Non-pigmented ciliary epithelial cell (primary cell): ENCODE results near the gene LRP6.
"Not testable (repeated sequence)": the region's sequence is repeated elsewhere in the genome, so short reads cannot be mapped to it uniquely, and the experiment has no call there.

ENCODE experiments used
- DNase-seq: peaks from one replicate; pipeline ENCODE4 v3.0.0-alpha.2; 2010; ENCODE audit warnings: low read depth

LRP6 gene

DNA sequence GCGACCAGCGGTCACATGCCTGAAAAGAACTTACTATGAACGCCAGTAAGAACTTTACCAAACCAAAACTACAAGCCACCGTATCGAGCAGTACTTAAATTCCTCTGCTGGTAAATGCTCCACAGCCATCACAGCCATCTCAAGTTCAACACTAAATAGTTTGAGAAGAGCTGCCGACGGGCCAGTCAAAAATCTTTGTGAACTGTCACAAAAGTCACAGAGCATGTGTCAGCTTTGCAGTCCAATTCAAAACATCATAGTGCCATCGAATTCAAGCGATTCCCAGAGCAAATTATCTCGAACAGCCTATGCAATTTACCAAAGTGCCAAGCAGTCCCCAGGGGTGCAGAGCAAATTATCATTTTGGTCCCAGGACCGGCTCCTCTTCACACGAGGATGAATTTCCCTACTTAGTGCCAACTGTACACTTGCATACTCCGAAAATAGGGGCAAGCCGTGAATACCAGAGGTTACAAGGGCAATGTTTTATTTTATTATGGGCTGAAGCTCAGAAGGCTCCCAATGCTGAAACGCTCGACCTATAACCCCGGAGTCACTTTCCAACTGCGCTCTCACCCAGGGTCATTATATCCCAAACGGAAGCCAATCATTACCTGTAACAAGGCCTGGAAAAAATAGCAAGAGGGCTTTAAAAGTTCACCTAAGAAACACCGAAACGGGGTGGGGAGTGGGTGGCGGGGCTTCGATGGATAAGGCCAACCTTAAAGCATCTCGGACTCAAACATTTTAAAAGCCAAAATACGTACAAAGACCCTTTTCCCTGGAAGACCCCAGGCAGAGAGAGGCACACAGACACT is 1.1 kb downstream of the LRP6 start:
- DNase-seq, result no peak

GRCh38 chr12:12265035-12265434 is 1.8 kb downstream of the LRP6 start:
- DNase-seq, result no peak

DNA sequence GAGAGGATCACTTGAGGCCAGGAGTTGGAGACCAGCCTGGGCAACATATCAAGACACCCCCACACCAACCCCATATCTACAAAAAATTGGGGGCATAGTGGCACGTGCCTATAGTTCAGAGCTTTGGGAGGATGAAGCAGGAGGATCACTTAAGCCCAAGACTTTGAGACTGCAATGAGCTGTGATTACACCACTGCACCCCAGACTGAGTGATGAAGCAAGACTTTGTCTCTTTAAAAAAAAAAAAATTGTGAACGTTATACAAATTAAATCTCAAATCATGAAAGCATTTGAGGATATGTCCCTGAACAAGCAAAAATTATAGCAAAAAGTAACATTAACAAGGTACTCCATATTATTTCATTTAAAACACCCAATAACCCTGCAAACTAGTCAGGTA is 2.9 kb downstream of the LRP6 start:
- no peak for DNase-seq

- DNase-seq, result not testable (repeated sequence)
Measured at GRCh38 chr12:12256291-12256757, 10.5 kb downstream of the LRP6 start.

- DNase-seq, result no peak
Measured at GRCh38 chr12:12254553-12254952, 12.3 kb downstream of the LRP6 start.

GRCh38 chr12:12249216-12250050 is 17.4 kb downstream of the LRP6 start:
- no peak for DNase-seq

GRCh38 chr12:12247584-12247983 is 19.3 kb downstream of the LRP6 start:
- DNase-seq, result no peak

DNA sequence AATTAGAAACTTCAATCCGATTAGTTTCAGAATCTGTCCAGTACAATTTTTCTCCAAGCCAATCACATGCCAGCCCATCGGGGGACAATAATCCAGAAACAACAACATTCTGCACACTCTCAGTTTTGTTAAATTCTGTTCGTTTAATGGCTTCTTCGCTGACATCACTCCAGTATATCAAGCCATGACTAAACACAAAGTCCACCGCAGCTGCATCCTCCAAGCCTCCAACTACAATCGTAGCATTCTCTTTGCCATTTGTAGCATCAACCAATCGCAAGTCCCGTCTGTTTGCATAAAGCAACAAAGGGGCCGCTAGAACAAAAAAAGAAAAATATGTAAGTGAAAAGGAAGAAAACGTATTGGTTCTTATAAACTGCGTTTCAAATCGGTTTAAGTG is 22.5 kb downstream of the LRP6 start:
- no peak for DNase-seq

- DNase-seq, result peak; percentile 26
Measured at GRCh38 chr12:12240662-12241340, 26.0 kb downstream of the LRP6 start.

- no peak for DNase-seq
Measured at GRCh38 chr12:12239127-12239526, 27.7 kb downstream of the LRP6 start.

DNA sequence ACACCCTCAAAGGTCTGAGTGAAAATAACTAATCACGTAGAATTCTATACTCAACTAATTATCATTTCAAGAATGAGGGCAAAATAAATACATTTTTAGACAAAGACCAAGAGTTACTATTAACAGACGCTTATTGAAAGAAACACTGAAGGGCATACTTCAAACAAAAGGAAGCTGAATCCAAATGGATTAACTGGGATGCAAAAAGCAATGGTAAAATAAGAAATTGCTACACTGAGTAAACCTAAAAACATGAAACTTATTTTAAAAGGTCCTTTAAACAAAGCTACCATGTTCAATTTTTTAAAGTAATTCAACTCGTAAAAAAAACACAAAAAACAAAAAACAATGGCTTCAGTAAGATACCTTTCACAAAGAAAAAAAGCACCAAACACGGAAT is 28.2 kb downstream of the LRP6 start:
- no peak for DNase-seq

DNA sequence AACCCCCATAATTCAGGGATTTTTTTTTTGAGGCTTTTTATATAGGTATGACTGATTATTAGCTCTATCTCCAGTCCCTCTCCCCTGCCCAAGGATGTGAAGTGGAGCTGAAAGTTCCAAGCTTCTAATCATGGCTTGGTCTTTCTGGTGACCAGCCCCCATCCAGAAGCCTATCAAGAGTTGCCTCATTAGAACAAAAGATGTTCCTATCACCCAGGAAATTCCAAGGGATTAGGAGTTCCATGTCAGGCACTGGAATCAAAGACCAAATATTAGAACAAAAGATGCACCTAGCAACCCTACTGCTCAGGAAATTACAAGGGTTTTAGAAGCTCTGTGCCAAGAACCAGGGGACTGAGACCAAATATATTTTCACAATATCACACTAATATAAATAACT is 29.9 kb downstream of the LRP6 start:
- DNase-seq, result no peak

DNA sequence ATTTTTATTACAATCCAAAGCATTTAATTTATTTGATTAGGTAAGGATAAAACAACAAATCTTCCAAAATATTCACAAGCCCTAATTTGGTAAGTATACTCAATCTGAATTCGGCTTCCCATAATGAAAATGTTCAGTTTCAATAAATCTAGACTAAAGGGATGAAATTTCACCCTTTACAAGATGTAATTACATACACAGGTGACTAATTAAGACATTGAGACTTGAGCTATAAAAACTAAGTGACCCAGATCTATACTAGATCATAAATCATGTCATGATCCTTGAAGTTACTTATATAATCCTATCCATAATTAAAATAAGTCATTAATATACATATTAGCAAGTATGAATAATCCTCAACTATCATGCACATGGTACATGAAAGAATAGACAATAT is 36.6 kb downstream of the LRP6 start:
- DNase-seq, result no peak

DNA sequence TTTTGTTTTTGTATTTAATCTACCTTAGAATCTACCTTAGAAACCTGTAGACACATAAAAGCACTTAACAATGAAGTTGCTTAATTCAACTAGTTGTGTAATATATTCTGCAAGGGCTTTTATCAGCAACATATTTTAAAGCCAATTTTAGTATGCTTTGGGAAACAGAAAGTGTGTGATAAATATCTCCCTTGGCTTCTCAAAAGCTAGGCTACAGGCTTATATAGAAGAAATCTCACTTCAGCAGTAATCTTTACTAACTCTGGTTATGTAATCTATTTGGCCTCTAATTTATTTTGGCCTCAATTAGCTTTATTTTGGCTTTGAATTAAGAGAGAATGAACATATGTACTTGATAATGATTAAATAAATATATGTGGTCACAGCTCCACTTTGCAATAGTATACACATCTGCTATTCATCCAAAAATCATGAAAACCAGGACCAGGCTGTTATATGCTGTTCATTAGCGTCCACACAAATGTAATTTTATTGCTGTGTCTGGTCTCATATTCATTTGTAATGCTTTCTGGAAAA is 37.2 kb downstream of the LRP6 start:
- no peak for DNase-seq

DNA sequence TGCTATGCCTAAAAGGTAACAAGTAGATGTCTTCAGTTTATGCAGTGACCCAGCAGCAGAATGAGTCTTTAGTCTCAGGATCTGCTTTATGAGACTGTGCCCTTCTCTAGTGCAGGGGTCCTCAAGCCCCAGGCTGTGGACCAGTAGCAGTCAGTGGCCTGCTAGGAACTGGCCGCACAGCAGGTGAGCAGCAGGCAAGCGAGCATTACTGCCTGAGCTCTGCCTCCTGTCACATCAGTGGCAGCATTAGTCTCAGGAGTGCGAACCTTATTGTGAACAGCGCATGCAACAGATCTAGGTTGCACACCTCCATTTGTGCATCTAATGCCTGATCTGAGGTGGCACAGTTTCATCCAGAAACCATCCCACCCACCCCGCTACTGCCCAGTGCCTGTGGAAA is 38.4 kb downstream of the LRP6 start:
- DNase-seq, result no peak

DNA sequence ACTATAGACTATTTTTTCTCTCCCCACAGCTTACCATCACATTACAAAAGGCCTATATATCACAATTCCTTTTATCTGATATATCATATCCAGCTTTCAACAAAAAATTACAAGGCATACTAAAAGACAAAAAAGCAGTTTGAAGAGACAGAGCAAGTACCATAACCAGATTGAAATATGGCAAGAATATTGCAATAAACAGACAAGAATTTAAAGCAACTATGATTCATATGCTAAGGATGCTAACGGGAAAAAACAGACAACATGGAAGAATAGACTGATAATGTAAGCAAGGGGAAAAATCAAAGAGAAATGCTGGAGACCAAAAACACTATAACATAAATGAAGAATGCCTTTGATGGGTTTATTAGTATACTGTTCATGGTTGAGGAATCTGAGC is 40.7 kb downstream of the LRP6 start:
- DNase-seq, result no peak

DNA sequence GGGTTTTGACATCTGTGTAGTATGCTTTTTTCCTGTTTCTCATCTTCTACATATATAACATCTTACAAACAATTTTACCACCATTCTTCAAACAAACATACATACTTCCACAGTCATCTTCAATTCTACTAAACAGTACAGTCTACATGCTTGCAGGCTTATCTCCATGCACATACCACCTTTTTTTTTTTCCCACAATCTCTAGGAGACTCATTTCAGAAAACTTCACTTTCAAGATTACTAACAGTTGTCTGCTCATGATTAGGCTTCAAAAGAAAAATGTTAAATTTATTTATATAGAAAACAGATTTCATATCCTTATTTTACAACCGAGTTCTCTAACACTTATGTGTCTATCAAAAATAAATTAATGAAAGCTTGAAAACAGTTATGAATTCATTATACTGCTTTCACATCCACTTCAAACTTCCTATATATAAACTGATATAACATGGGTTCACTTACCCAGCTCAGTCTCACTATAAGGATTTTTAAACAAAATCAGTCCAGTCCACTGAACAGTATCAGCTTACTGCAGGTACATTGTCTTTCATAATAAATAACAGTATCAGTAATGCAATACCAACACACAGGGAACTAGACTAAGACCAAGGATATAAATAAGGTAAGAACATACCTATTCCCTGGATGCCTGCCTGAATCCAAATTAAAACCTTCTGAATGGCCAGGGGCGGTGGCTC is 42.5 kb downstream of the LRP6 start:
- peak; percentile 56 for DNase-seq

DNA sequence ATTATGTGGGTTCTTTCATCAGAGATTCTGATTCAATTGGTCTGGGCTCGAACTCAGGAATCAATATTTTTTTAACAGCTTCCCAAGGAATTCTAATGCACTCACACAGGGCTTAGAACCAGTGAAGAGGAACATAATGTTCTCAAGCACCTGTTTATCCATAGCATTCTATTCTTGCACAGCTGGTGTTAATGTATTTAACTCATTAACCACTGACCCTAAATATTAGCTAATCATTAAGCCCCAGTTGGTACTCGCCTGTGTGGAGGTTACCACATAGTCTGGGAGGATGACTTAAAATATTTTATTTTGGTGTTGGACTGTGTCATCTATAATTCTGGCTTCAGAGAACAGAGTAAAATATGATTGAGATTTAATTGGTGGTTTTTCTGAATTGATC is 45.3 kb downstream of the LRP6 start:
- no peak for DNase-seq

- DNase-seq, result no peak
Measured at GRCh38 chr12:12219664-12220063, 47.2 kb downstream of the LRP6 start.

GRCh38 chr12:12217018-12217359 is 49.9 kb downstream of the LRP6 start:
- no peak for DNase-seq

DNA sequence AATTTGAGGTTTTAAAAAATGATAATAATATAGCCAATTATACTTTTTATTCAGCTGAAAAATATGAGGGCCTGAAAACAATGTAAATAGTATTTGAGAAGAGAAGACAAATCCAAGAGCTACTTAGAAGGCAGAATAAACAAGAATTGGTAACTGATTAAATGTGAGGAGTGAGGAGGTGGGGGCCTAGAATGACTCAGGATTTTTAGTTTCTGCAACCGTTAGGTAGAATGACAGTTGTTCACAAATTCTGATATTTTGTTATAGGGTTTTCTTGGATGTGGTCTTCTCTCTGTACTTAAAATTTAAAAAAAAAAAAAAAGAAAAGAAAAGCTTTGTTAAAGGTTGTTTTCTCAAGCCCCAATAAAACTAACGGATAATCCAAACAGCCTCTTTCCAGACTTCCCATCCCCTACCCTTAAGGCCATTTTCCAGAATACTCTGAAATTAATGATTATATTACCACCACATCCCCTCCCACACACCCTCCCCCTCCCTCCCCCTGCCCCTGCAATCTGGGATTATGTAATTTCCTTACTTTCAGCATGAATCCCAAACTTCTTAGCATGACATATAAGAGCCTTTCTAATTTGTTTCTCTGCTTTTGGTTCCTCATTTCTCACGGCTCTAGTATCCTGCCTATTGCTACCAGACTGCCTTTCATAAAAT is 50.4 kb downstream of the LRP6 start:
- no peak for DNase-seq
